GM21786 (cell line): ENCODE measurements around the gene ARG1.
A peak's percentile ranks its signal among the peaks of the same experiment; 100 is the strongest.
"Not testable (repeated sequence)": the region's sequence is repeated elsewhere in the genome, so short reads cannot be mapped to it uniquely, and the experiment has no call there.

Experiments
- ATAC-seq: cut with Tn5 transposase; IDR thresholded peaks from one replicate; pipeline ENCODE4 v1.9.1; 2021; ENCODE audit not compliant: unreplicated experiment

The ARG1 gene

DNA sequence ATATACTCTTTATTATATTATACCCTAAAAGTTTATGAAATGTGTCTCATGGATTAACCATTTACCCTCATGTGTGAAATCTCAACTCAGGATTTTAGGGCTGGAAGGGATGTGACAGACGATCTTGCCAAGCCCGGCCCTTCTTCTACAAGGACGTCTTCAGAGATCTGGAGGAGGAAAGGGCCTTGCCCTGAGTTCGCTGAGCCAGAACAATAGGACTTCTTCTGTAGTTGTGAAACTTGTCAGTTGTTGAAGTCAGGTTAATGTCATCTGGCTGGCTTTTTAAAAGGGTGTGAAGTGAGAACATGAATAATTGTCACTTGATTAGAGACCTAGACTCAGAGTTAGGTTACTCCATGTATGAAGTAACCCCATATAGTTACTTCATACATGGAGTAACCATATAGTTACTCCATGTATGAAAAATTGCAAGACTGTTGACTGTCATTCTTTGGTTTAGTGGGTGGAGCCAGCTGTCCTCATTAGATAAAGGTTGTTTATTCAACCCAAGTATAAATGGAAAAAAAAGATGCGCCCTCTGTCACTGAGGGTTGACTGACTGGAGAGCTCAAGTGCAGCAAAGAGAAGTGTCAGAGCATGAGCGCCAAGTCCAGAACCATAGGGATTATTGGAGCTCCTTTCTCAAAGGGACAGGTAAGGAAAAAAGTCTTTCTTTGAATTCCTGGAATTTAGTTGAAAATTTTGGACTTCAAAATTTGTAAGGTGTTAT, at the start of gene ARG1:
Gene ARG1, plus strand, starts transcription at position 541 of the 730 bp plus-strand sequence. Its CDS starts 57 bp downstream, at position 598.
- no peak for ATAC-seq

DNA sequence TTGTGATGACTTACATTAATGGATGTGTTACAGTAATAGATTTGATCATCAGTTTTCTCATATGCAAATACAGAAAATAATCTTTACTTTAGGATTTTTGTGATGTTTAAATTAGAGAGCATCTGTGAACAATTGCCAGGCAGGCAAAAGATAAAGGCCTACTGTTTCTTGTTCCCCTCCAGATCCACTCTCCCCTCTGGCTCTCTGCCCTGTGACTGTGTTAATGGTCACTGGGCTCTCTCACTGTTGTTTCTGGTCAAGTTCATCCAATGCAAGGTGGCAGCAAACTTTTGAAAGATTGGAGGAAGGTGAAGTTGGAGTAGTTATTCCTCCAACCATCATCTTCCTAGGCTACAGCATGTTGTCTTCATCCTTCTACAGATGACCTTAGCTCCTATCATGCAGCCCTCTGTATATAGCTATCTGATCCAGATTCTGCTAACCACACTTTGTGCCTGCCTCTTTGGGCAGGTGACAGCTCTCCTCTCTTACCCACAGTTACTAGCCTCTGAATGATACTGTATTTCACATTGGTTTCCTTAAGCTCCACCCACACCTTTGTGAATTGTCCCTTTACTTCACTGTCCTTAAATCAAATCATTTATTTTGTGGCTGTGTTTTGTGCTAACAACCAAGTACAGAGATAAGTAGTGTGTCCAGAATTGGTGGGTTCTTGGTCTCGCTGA, 48.9 kb upstream of the ARG1 start:
- no peak for ATAC-seq

DNA sequence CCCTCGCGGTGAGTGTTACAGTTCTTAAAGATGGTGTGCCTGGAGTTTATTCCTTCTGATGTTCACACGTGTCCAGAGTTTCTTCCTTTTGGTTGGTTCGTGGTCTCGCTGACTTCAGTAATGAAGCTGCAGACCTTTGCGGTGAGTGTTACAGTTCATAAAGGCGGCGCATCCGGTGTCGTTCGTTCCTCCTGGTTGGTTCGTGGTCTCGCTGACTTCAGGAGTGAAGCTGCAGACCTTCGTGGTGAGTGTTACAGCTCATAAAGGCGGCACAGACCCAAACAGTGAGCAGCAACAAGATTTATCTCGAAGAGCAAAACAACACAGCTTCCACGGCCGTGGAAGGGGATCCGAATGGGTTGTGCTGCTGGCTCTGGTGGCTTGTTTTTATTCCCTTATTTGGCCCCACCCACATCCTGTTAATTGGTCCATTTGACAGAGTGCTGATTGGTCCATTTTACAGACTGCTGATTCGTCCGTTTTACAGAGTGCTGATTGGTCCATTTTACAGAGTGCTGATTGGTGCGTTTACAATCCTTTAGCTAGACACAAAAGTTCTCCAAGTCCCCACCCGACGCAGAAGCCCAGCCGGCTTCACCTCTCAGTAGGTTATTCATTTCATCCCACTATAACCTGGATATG, 48.2 kb upstream of the ARG1 start:
- no peak for ATAC-seq

DNA sequence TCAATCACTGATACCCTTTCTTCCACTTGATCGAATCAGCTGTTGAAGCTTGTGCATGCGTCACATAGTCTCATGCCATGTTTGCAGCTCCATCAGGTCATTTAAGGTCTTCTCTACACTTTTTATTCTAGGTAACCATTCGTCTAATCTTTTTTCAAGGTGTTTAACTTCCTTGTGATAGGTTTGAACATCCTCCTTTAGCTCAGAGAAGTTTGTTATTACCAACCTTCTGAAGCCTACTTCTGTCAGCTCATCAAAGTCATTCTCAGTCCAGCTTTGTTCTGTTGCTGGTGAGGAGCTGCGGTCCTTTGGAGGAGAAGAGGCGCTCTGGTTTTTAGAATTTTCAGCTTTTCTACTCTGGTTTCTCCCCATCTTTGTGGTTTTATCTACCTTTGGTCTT, 42.1 kb upstream of the ARG1 start:
- ATAC-seq: not testable (repeated sequence)

DNA sequence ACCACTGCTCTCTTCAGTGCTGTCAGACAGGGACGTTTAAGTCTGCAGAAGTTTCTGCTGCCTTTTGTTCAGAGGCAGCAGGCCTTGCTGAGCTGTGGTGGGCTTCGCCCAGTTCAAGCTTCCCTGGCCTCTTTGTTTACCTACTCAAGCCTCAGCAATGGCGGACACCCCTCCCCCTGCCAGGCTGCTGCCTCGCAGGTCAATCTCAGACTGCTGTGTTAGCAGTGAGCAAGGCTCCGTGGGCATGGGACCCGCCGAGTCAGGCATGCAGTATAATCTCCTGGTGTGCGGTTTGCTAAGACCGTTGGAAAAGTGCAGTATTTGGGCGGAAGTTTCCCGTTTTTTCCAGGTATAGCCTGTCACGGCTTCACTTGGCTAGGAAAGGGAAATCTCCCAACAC, 41.3 kb upstream of the ARG1 start:
- not testable (repeated sequence) for ATAC-seq

DNA sequence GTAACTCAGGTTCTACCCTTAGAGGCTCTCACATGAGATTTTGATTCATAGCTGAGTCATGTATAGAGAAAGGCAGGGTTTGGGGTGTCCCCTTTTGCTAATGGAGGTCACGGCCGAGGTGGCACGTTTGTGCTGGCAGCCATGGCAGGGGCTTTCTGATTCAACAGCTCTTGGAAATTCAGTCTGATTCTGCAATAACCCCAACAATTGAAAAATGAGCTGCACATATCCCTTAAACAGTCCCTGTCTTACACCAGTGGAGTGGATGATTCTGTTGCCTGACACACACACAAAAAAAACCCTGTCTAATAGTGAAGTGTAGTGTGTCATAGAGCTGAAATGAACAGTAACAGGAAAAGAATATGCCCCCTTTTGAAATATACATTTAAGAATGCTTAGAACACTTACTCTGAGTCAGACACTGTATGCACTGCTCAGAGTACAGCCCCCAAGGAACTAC, 40.4 kb upstream of the ARG1 start:
- peak; percentile 92 for ATAC-seq

DNA sequence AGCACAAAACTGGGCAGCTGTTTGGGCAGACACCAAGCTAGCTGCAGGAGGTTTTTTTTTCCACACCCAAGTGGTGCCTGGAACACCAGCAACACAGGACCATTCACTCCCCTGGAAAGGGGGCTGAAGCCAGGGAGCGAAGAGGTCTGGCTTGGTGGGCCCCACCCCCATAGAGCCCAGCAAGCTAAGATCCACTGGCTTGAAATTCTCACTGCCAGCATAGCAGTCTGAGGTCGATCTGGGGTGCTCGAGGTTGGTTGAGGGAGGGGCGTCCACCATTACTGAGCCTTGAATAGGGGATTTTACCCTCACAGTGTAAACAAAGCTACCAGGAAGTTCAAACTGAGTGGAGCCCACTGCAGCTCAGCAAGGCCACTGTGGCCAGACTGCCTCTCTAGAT, 34.4 kb upstream of the ARG1 start:
- ATAC-seq: not testable (repeated sequence)

DNA sequence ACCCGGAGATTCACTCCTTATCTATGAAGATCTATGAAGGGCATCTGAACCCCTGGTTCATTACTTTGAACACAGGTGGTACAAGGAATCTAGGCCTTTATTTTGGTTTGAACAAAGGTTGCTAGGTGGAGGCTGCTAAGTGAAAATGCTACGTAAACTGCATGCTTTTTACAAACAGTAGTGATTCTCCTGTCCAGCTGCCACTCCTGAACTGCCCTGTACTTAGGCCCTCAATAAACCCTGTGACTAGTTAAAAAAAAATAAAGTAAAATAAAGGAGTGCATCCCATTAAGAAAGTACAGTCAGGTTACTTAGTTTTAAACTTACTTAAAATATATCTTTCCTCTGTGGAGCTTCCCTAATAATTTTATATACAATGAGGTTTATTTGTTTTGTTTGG, 27.7 kb upstream of the ARG1 start:
- ATAC-seq: no peak

DNA sequence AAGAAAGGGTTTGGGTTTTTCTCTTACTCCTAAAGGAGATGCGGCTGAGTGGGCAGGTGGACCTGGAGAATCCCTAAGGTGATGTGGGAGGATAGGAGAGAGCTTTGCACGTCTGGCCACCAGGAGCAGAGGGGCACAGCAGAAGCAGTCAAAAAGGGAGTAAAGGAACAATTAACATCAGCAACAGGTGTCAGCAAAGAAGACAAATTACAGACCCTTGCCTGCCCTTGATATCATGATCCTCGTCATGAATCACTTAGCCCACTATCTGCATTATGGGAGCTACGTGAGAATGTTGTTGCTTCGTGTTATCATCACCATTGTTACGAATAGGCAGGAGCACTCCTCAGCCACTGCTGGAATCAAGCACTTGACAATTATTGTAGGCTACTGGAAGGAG, 25.5 kb upstream of the ARG1 start:
- no peak for ATAC-seq

DNA sequence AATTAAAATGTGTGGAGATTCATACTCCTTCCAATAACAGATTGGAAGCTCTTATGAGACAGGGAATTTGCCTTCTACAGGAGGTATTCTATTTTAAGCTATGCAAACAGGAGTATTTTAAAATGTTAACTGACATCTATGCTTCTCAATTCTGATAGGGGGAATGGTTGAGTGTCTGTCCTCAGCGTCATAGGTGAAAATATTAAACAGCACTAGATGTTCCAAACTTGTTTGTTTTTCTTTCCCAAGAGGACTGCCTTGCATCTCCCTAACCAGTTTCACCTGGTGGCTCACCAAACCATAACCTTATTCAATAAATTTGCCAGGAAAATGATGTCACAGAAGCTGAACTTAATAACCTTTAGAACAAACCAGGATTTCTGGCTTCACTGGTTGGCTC, 24.6 kb upstream of the ARG1 start:
- no peak for ATAC-seq

DNA sequence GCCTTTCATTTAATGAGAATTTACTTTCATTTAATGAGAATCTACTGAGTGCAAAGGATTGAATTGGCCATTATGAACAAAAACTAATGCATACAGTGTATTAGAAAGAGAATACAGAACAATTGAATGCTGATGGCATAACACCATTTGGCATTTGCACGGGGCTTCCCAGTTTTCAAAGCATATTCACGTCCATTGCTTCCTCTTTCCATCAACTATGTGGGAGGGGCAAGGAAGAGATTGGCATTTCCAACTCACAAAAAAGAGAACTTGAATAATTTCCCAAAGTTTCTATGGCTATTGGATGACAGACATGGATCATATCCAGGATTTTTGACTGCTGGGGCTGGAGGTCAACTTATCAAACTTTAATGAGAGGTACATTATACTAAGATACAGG, 23.2 kb upstream of the ARG1 start:
- ATAC-seq: no peak

DNA sequence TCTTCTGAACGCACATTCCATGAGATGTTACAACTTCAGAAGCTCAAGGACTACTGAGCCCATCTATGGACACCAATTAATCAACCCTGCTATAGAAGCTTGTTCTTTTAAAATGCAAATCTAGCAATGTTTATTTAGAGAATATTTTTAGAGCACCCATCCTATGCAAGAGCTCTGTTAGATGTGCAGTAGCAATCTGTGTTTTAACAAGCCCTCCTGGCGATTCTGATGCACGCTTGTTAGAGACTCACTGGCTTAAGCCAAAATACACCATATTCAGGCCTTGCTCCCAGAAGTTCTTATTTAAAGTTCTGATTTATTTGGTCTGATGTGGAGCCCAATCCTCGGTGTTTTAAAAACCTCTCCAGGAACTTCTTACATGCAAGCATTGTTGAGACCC, 21.1 kb upstream of the ARG1 start:
- ATAC-seq: no peak

DNA sequence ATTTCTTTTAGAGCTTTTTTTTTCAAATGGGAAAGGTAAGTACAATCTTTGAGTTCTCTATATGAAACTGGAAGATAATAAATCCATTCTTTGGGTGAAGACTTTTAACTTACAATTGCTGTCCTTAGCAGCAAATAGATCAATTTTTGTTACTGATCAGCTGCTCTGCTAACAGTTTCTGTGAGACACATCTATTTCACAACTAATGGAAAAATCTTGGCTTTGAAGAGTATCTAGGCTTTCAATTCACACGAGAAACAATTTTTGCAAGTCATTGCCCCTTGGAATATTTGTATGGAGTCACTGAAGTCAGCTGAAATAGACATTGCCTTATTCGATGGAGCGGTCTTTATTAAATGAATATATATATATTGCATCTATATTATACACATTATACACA, 20.5 kb upstream of the ARG1 start:
- ATAC-seq: no peak

DNA sequence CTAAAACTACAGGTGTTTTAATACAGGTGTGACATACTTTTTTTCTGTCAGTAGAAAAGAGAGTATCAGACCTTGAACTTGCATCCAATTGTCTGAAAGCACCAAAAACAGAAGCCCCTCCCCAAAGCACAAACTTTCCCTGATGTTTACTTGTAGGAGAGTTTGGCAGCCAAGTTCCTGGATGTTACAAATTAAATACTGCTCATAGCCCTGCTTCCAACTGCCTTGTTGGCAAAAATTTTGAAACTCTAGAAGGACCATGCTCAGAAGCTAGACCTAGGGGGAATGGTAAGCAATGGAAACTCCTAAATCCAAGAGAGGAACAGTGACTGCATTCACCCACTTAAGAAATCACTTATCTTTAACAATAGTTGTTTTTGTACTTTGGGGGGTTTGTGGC, 17.0 kb upstream of the ARG1 start:
- no peak for ATAC-seq

DNA sequence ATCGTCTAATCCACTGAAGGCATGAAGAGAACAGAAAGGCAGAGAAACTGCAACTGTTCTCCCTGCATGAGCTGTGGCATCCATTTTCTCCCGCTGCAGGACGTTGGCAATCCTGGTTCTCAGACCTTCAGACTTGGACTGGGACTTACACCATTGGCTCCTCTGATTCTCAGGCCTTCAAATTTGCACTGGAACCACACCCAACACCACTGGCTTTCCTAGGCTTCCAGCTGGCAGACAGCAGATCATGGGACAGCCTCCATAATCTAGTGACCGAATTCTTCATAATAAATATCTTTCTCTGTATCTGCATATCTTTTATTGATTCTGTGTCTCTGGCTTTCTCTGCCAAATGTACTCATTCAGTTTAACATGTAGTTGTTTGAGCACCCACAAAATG, 14.1 kb upstream of the ARG1 start:
- ATAC-seq: no peak

DNA sequence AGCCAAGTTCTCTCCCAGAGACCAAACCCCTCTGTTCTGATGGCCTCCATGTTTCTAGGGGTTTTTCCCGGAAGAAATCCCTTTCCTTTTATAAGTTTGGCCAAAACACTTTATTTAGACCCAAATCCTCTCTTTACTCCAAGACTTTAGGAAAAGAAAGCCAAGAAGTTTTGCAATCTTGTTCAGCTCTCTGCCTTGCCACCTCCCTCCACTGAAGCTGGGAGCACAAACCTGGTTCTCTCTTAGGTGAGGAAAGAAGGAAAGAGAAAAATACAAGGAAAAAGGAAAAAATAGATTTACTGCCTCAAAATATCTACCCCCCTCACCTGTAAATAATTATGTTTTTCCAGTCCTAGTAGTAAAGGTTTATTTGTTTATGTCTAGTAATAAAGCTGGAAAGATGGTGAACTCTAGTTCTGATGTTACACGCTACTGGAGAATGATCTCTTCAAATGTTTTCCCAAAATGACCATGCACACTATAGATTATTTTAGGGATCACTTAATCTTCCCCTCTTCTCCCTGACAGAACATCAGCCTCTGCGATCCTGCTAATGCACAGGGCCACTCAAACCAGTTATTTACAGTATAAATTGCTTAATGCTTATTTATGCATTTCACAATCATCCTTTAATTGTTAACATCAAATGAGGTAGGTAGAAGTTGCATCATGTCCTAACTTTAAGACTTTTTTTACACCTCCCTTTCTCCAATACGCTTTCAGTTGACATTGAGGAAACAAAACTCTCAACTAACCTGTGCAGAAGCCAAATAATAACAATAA, 10.9 kb upstream of the ARG1 start:
- ATAC-seq: no peak

DNA sequence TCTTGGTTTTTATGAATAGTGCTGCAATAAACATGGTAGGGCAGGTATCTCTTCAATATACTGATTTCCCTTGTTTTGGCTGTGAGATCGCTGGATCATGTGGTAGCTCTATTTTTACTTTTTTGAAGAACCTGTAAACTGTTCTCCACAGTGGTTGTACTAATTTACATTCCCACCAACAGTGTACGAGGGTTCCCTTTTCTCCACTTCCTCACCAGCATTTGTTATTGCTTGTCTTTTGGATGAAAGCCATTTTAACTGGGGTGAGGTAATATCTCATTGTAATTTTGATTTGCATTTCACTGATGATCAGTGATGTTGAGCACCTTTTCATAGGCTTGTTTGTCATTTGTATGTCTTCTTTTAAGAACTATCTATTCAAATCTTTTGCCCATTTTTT, 8.0 kb upstream of the ARG1 start:
- no peak for ATAC-seq

DNA sequence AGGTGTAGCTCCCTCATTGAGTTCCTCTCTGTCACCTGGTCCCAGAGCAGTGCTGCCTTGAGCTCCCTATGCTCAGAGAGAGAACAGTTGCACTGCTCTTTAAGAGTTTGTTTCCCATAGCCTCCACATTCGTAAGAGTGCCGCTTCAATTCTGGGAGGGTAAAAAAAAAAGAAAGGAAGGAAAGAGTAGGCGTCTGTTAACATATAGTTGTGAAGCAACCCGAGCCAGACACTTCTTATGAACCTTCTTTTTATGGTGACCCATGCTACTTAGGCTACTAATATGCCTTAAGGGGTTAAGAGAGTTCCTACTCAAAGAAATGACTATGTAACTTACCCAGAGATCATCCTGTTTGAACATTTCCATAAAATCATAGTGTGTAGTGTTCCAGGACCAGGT, 4.3 kb upstream of the ARG1 start:
- ATAC-seq: no peak

DNA sequence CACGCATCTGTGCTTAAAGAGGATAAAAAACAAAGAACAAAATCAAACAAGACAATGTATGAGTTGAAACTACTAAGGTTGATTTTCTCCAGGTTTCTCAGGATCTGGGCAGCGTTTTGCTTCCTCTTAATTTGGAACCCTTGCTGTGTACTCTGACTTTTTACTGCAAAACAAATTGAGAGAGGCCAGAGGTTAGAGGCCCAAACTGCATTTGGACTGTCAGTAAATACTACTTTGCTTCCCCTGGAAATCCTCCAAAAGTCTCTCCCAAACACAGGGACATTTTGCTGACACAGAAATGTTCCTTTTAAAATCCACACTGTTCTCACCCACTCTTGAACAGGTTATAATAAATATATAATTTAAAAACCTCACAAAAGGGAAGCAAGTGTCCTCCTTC, 1.1 kb downstream of the ARG1 start:
- no peak for ATAC-seq

DNA sequence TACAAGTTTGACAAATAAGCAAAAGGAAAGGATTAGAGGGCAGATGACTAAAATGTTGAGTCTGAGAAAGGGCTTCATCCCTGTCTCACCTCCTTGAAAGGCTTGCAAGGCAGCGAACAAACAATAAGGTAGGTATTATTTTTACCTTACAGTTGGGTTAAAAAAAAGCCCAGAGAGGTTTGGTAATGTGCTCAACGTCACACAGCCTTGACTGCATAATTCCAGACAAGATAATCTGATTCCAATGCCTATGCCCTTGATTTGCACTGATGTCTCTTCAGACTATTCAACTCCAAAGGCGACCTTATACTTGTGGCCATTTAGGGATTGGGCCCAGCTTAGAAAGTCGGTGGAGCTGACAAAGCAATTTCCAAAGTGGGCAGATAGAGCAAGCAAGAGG, 1.7 kb downstream of the ARG1 start:
- no peak for ATAC-seq

DNA sequence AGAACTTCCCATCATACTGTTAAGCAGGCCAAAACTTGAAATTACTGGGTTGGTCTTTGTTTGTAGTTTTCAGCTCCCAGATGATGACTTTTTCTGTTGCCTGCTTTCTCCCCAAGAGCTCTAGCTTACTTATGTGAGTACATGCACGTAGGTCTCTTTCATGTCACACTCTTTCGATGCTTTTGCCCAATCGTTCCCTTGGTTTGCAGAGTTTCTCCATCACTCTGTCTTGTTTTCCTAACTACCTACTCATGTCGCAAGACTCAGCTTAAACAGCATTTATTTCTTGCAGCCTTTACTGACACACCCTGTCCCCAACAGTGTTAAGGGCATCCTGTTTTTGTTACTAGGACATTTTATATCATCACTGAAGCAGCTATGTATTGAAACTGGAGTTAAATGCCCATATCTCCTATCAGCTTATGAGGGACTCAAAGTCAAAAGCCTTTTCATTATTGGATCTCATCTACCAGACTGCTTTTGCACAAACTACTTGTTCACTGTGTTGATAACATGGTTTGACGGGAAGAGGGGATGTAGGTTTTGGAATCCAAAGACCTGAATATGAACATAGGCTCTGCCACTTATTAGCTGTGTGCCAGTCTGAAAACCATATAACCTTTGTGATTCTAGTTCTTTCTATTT, 2.9 kb downstream of the ARG1 start:
- no peak for ATAC-seq
